K562 (cell line): ENCODE data around the gene XRCC3. TPM values are rescaled to one million over a fixed set of nuclear protein-coding genes. Genes with fewer than 3 reads are reported as not detected.

Experiments used
- ATAC-seq: fragments of 200-7000 bp; cut with Tn5 transposase; 3 replicates; pipeline ENCODE4 v1.9.1; 2020; ENCODE audit warnings: moderate library complexity
- BruUV-seq: library from RNA; stranded (reverse); fragments of 400-500 nt; replicated peaks from 2 replicates; lab custom pipeline; 2021; lab: Mats Ljungman, UMichigan
- CTCF ChIA-PET: fragments of 300-600 bp; formaldehyde crosslinking; extraction: SDS; loops from one replicate; lab custom pipeline; 2021; ENCODE audit warnings: low intra/inter-chr PET ratio; lab: Yijun Ruan, JAX
- POLR2A ChIA-PET: fragments of 300-600, 350-650 bp; sonication (Branson Sonifier 250); formaldehyde crosslinking; extraction: SDS; loops from one replicate; lab custom pipeline; 2021; ENCODE audit warnings: antibody characterized with exemption, inconsistent platforms; lab: Yijun Ruan, JAX
- DNase-seq, 4 experiments: peaks; one replicate each; pipeline versions ENCODE4 v3.0.0 to v3.0.0-alpha.2; 2011 to 2018; ENCODE audit warnings: low spot score in 3 of 4, mixed read lengths in 3 of 4; ENCODE audit errors: extremely low read depth in 1 of 4
- FAIRE-seq: peaks from 2 replicates; lab custom pipeline; 2011; peaks lifted over from hg19 to GRCh38; lab: Jason Lieb, UNC
- H2AFZ ChIP-seq: 2 replicates; pipeline ENCODE4 v1.6.0; 2011; ENCODE audit warnings: low read depth, low read length, control low read depth, inconsistent platforms
- H3K27ac ChIP-seq: fragments of 200-600 bp; 3 replicates; pipeline ENCODE4 v1.8.0; 2011; ENCODE audit warnings: low read depth, mild to moderate bottlenecking, control low read depth, inconsistent platforms, low read length, moderate library complexity, mixed read lengths; ENCODE audit errors: extremely low read depth
- H3K27me3 ChIP-seq, 2 experiments: fragments of 300-600 bp in 1 of 2; 2 replicates in 1 of 2; 3 replicates in 1 of 2; pipeline versions ENCODE4 v1.6.0 to v1.8.0; 2011; ENCODE audit warnings: inconsistent platforms in 2 of 2, low read length in 2 of 2, mild to moderate bottlenecking in 1 of 2, mixed read lengths in 1 of 2, moderate library complexity in 1 of 2; ENCODE audit not compliant: control insufficient read depth in 2 of 2, insufficient read depth in 2 of 2
- H3K36me3 ChIP-seq: fragments of 300-600 bp; 3 replicates; pipeline ENCODE4 v1.8.0; 2011; ENCODE audit warnings: mild to moderate bottlenecking, low read length, inconsistent platforms; ENCODE audit not compliant: control insufficient read depth, insufficient read depth
- H3K4me1 ChIP-seq, 2 experiments: fragments of 200-600 bp in 1 of 2; replicated peaks in 1 of 2; 2 replicates in 1 of 2; 3 replicates in 1 of 2; pipeline versions ENCODE4 v1.5.1 to v1.8.0; 2011; ENCODE audit warnings: inconsistent platforms in 2 of 2, low read length in 2 of 2, mild to moderate bottlenecking in 1 of 2, mixed read lengths in 1 of 2, moderate library complexity in 1 of 2; ENCODE audit not compliant: control insufficient read depth in 2 of 2, insufficient read depth in 2 of 2
- H3K4me2 ChIP-seq: 2 replicates; pipeline ENCODE4 v1.6.1; 2011; ENCODE audit warnings: low read length, control low read depth, inconsistent platforms, mixed read lengths; ENCODE audit not compliant: insufficient read depth
- H3K4me3 ChIP-seq: fragments of 200-600 bp; sonication (generic), shearing (Covaris generic); 2 replicates; pipeline ENCODE4 v1.5.1; 2016; ENCODE audit warnings: control low read depth, inconsistent platforms
- H3K79me2 ChIP-seq: fragments of 200-600 bp; 3 replicates; pipeline ENCODE4 v1.8.0; 2011; ENCODE audit warnings: low read length, inconsistent platforms; ENCODE audit not compliant: control insufficient read depth, insufficient read depth
- H3K9ac ChIP-seq, 2 experiments: 2 replicates each; pipeline versions ENCODE4 v1.6.0 to v1.6.1; 2011; ENCODE audit warnings: low read depth in 2 of 2, low read length in 2 of 2, control low read depth in 1 of 2, inconsistent platforms in 1 of 2, mild to moderate bottlenecking in 1 of 2, mixed read lengths in 1 of 2; ENCODE audit not compliant: insufficient read depth in 1 of 2
- H3K9me1 ChIP-seq: one replicate; pipeline ENCODE4 v1.6.0; 2011; ENCODE audit warnings: inconsistent platforms, mild to moderate bottlenecking, low read length, moderate library complexity; ENCODE audit not compliant: control insufficient read depth, insufficient read depth
- H3K9me3 ChIP-seq: replicated peaks from 2 replicates; pipeline ENCODE4 v1.5.1; 2011; ENCODE audit warnings: low read depth, low read length, inconsistent platforms; ENCODE audit not compliant: control insufficient read depth, insufficient read depth
- H4K20me1 ChIP-seq: replicated peaks from 2 replicates; pipeline ENCODE4 v1.6.1; 2011; ENCODE audit warnings: low read length, inconsistent platforms, mixed read lengths; ENCODE audit not compliant: control insufficient read depth, insufficient read depth
- CBX1 ChIP-seq: sonication (generic); IDR thresholded peaks from 2 replicates; pipeline ENCODE4 v1.6.1; 2016; ENCODE audit warnings: antibody characterized with exemption, low read depth, mild to moderate bottlenecking
- E2F5 ChIP-seq: sonication (generic); formaldehyde crosslinking; IDR thresholded peaks from 2 replicates; pipeline ENCODE4 v1.8.0; 2022; ENCODE audit warnings: mild to moderate bottlenecking, missing genetic modification reagents
- KAT8 ChIP-seq: fragments of 450-650 bp; IDR thresholded peaks from 2 replicates; pipeline ENCODE4 v1.6.1; 2016; ENCODE audit warnings: low read depth, mild to moderate bottlenecking
- MECOM ChIP-seq: fragments of 250-450 bp; sonication (Bioruptor Pico); IDR thresholded peaks from 2 replicates; pipeline ENCODE4 v1.8.0; 2022; ENCODE audit warnings: inconsistent platforms
- PCBP2 ChIP-seq: fragments of 200-400 bp; formaldehyde crosslinking; IDR thresholded peaks from 2 replicates; pipeline ENCODE4 v1.6.1; 2018; ENCODE audit warnings: low read length, low read depth, mild to moderate bottlenecking, moderate library complexity; ENCODE audit not compliant: poor library complexity, severe bottlenecking
- SMAD1 ChIP-seq: fragments of 150-350 bp; IDR thresholded peaks from 2 replicates; pipeline ENCODE4 v1.6.1; 2014; ENCODE audit warnings: low read length, low read depth; ENCODE audit not compliant: partially characterized antibody
- SMAD2 ChIP-seq: fragments of 150-350 bp; IDR thresholded peaks from 2 replicates; pipeline ENCODE4 v1.6.1; 2014; ENCODE audit warnings: low read depth, mild to moderate bottlenecking, low read length
- STAT6 ChIP-seq: sonication (generic); formaldehyde crosslinking; IDR thresholded peaks from 2 replicates; pipeline ENCODE4 v1.8.1; 2023; ENCODE audit warnings: mild to moderate bottlenecking, missing genetic modification reagents
- TAL1 ChIP-seq: fragments of 450-650 bp; IDR thresholded peaks from 2 replicates; pipeline ENCODE4 v1.6.1; 2016; ENCODE audit warnings: mild to moderate bottlenecking
- TOE1 ChIP-seq, 2 experiments: fragments of 450-650 bp in 1 of 2; sonication (generic) in 1 of 2; formaldehyde crosslinking in 1 of 2; IDR thresholded peaks; 2 replicates each; pipeline versions ENCODE4 v1.7.1 to v1.8.0; 2016 to 2022; ENCODE audit warnings: borderline replicate concordance in 2 of 2, mild to moderate bottlenecking in 2 of 2, antibody characterized with exemption in 1 of 2, inconsistent platforms in 1 of 2, low read depth in 1 of 2, missing genetic modification reagents in 1 of 2, moderate library complexity in 1 of 2
- USF1 ChIP-seq: sonication (generic); formaldehyde crosslinking; IDR thresholded peaks from 2 replicates; pipeline ENCODE4 v1.9.0; 2022; ENCODE audit warnings: mild to moderate bottlenecking, missing genetic modification reagents
- ZBED1 ChIP-seq: IDR thresholded peaks from 2 replicates; pipeline ENCODE4 v1.6.1; 2014
- ZFP1 ChIP-seq: fragments of 450-650 bp; formaldehyde crosslinking; IDR thresholded peaks from 2 replicates; pipeline ENCODE4 v1.4.0; 2020; ENCODE audit warnings: mild to moderate bottlenecking, mixed read lengths
- ZNF740 ChIP-seq, 3 experiments: fragments of 200-800 bp in 1 of 3; sonication (Bioruptor generic) in 1 of 3; sonication (generic) in 1 of 3; formaldehyde crosslinking in 1 of 3; IDR thresholded peaks; 2 replicates each; pipeline versions ENCODE4 v1.6.1 to v1.8.0; 2016 to 2022; ENCODE audit warnings: mild to moderate bottlenecking in 2 of 3, missing compliant biosample characterization in 2 of 3, missing genetic modification characterization in 2 of 3, missing genetic modification reagents in 1 of 3
- WGBS: fragments of 100-300 bp; shearing (Covaris generic); methylation state at CpG from one replicate; pipeline ENCODE4 v1.1.6; 2016; ENCODE audit warnings: low coverage, mixed read lengths; ENCODE audit not compliant: insufficient coverage; ENCODE audit errors: missing lambda C conversion rate; 5-methylcytosine and 5-hydroxymethylcytosine counted together
- in situ Hi-C: fragments of 300-500 bp; cut with MboI; formaldehyde crosslinking; loops from 4 replicates; pipeline ENCODE4 v1.15.0; 2018; ENCODE audit warnings: inconsistent platforms, mixed read lengths
- intact Hi-C: fragments of 100-400 bp; cut with micrococcal nuclease; formaldehyde crosslinking; loops from 2 replicates; pipeline ENCODE4 v1.14.2; 2022
- polyA plus RNA-seq, 8 experiments: library from polyadenylated mRNA; depleted of rRNA in 4 of 8; stranded (reverse) in 5 of 8; unstranded in 3 of 8; fragments of >200 nt; fragmentation: Nextera tagmentation in 2 of 8; fragmentation: Illumina TruSeq in 1 of 8; extraction: Ambion mirVana in 2 of 8; extraction: Trizol in 1 of 8; gene quantifications; 2 replicates each; pipeline versions ENCODE4 v1.2.1 to v1.2.3, GENCODE V29; 2011 to 2014; ENCODE audit warnings: inconsistent platforms in 1 of 8, missing spikeins in 1 of 8
- total RNA-seq, 7 experiments: library from RNA; depleted of rRNA in 6 of 7; stranded (reverse); fragments of >200 nt in 6 of 7; fragmentation: Illumina TruSeq in 2 of 7; extraction: Trizol in 2 of 7; gene quantifications; 2 replicates each; pipeline versions ENCODE4 v1.2.1 to v1.2.3, GENCODE V29; 2011 to 2021; ENCODE audit warnings: low replicate concordance in 1 of 7

XRCC3 gene
- total and polyA plus RNA-seq, 9 of the 15 experiments (the other 6 are each of a cell fraction or from before 2014, with no cell fraction given), result 0.34 to 59.3 (median 30.3) TPM

GRCh38 chr14:103741876-103742275, 26.6 kb upstream of the XRCC3 start:
- 33% methylated on average over 2 of the region's 9 CpGs for WGBS
- H3K4me3 ChIP-seq, result no peak overlapping the region
- H3K9ac ChIP-seq, result no peak overlapping the region
- TF ChIP-seq SMAD1, result no peak
- TF ChIP-seq PCBP2, result no peak
- no peak for TF ChIP-seq USF1 (CRISPR knock-in tag)
- no peak for TF ChIP-seq TOE1 (IDR thresholded peaks at IDR 0.05; ENCODE audit: borderline replicate concordance)
- no peak for TF ChIP-seq TOE1 (CRISPR knock-in tag; IDR thresholded peaks at IDR 0.05; ENCODE audit: borderline replicate concordance, low read depth)
- TF ChIP-seq KAT8, result no peak
- no peak for TF ChIP-seq MECOM (CRISPR knock-in tag)
- TF ChIP-seq TAL1, result no peak
- TF ChIP-seq ZFP1 (CRISPR knock-in tag), result no peak
- no peak for TF ChIP-seq SMAD2
- no peak for TF ChIP-seq ZNF740 (CRISPR knock-in tag; IDR thresholded peaks at IDR 0.05)
- no peak for TF ChIP-seq ZNF740 (tag; IDR thresholded peaks at IDR 0.05)
- no peak for TF ChIP-seq ZBED1
- TF ChIP-seq STAT6 (CRISPR knock-in tag), result no peak
- no peak for TF ChIP-seq CBX1
- TF ChIP-seq E2F5 (CRISPR knock-in tag), result no peak
- in situ Hi-C loops (no loop called here), intact Hi-C loops (no loop called here)
- no peak for DNase-seq
- BruUV-seq, result no TSS peak
- no peaks in the 10 kb centered on the region for H3K9me3 ChIP-seq
- no peak for FAIRE-seq
- no peak for ATAC-seq
- no peak overlapping the region for H3K27ac ChIP-seq
- POLR2A ChIA-PET, result interaction anchor here (0.6 kb wide), 1 partner anchor 99 kb away, joined by 3 read pairs; no protein-coding TSS in a partner anchor
- H4K20me1 ChIP-seq, result no peaks in the 10 kb centered on the region
- no peaks in the 10 kb centered on the region for H3K9me1 ChIP-seq
- H2AFZ ChIP-seq, result no peak overlapping the region
- H3K36me3 ChIP-seq, result no peaks in the 10 kb centered on the region
- H3K4me2 ChIP-seq, result no peak overlapping the region
- peaks cover 0 to 19% of the 10 kb centered on the region in 2 experiments; a peak in 2 of 5 replicates for H3K27me3 ChIP-seq
- peaks cover 0 to 10% of the 10 kb centered on the region in 2 experiments; a peak in 3 of 5 replicates for H3K4me1 ChIP-seq
- CTCF ChIA-PET, result interaction anchor here (0.6 kb wide), 1 partner anchor 129 kb away, joined by 3 read pairs; no protein-coding TSS in a partner anchor
- no peaks in the 10 kb centered on the region for H3K79me2 ChIP-seq
